PC-3 (cell line): ENCODE data around the gene TBC1D24. TPM values are rescaled to one million over a fixed set of nuclear protein-coding genes. Genes with fewer than 3 reads are reported as not detected.

Experiments used
- ATAC-seq: fragments of 200-7000 bp; cut with Tn5 transposase; 2 replicates; pipeline ENCODE4 v1.9.1; 2020; ENCODE audit warnings: mild to moderate bottlenecking, moderate library complexity
- BruUV-seq: library from RNA; stranded (reverse); fragments of 400-500 nt; replicated peaks from 2 replicates; lab custom pipeline; 2021; lab: Mats Ljungman, UMichigan
- CTCF ChIA-PET: fragments of 300-600 bp; sonication (Branson Sonifier 250); formaldehyde crosslinking; loops from one replicate; lab custom pipeline; 2022; ENCODE audit warnings: antibody characterized with exemption; lab: Charles Lee
- POLR2A ChIA-PET: fragments of 300-600 bp; sonication (Branson Sonifier 250); formaldehyde crosslinking; loops from one replicate; lab custom pipeline; 2022; ENCODE audit warnings: antibody characterized with exemption; ENCODE audit not compliant: unreplicated experiment; lab: Charles Lee
- DNase-seq: peaks from one replicate; pipeline ENCODE4 v3.0.0-alpha.2; 2015
- H2AFZ ChIP-seq: fragments of 300-600 bp; sonication (generic); 2 replicates; pipeline ENCODE4 v1.6.0; 2016; ENCODE audit warnings: antibody characterized with exemption, low read length
- H3F3A ChIP-seq: fragments of 300-600 bp; sonication (generic); one replicate; pipeline ENCODE4 v1.6.0; 2017; ENCODE audit warnings: antibody characterized with exemption, low read length, control low read depth, mild to moderate bottlenecking; ENCODE audit not compliant: unreplicated experiment
- H3K27ac ChIP-seq: fragments of 300-600 bp; sonication (generic); 2 replicates; pipeline ENCODE4 v1.5.1; 2016; ENCODE audit warnings: mild to moderate bottlenecking, low read length
- H3K27me3 ChIP-seq: fragments of 300-600 bp; sonication (generic); 2 replicates; pipeline ENCODE4 v1.6.1; 2016; ENCODE audit warnings: low read length, mixed read lengths
- H3K36me3 ChIP-seq: fragments of 300-600 bp; sonication (generic); 2 replicates; pipeline ENCODE4 v1.6.1; 2016; ENCODE audit warnings: low read depth, mixed run types, low read length, mixed read lengths
- H3K4me1 ChIP-seq: fragments of 300-600 bp; sonication (generic); 2 replicates; pipeline ENCODE4 v1.5.1; 2016; ENCODE audit warnings: low read length; ENCODE audit not compliant: insufficient read depth
- H3K4me2 ChIP-seq: fragments of 300-600 bp; sonication (generic); 2 replicates; pipeline ENCODE4 v1.6.0; 2016; ENCODE audit warnings: low read length
- H3K4me3 ChIP-seq: fragments of 300-600 bp; sonication (generic); 2 replicates; pipeline ENCODE4 v1.5.1; 2016; ENCODE audit warnings: mild to moderate bottlenecking, low read length, mixed read lengths
- H3K79me2 ChIP-seq: fragments of 300-600 bp; sonication (generic); 2 replicates; pipeline ENCODE4 v1.6.1; 2017; ENCODE audit warnings: low read length, mixed read lengths
- H3K9ac ChIP-seq: fragments of 300-600 bp; sonication (generic); 2 replicates; pipeline ENCODE4 v1.6.0; 2016; ENCODE audit warnings: mild to moderate bottlenecking, low read length
- H3K9me2 ChIP-seq: fragments of 300-600 bp; sonication (generic); replicated peaks from 2 replicates; pipeline ENCODE4 v1.6.1; 2016; ENCODE audit warnings: mixed run types, low read length, mixed read lengths
- H3K9me3 ChIP-seq: fragments of 300-600 bp; sonication (generic); 2 replicates; pipeline ENCODE4 v1.6.1; 2016; ENCODE audit warnings: low read length, mixed read lengths
- H4K20me1 ChIP-seq: fragments of 300-600 bp; sonication (generic); 2 replicates; pipeline ENCODE4 v1.6.1; 2016; ENCODE audit warnings: low read length, mixed read lengths
- CTCF ChIP-seq: fragments of 300-600 bp; sonication (generic); conservative IDR thresholded peaks from 2 replicates; pipeline ENCODE4 v1.5.1; 2017; ENCODE audit warnings: antibody characterized with exemption, low read depth, mild to moderate bottlenecking, low read length
- EZH2 ChIP-seq: fragments of 300-600 bp; sonication (generic); IDR thresholded peaks from one replicate; pipeline ENCODE4 v1.6.1; 2017; ENCODE audit warnings: antibody characterized with exemption, mild to moderate bottlenecking, low read length; ENCODE audit not compliant: unreplicated experiment
- EZH2phosphoT487 ChIP-seq: fragments of 300-600 bp; sonication (generic); IDR thresholded peaks from 2 replicates; pipeline ENCODE4 v1.6.1; 2018; ENCODE audit warnings: mild to moderate bottlenecking, antibody characterized with exemption, low read length, borderline replicate concordance
- intact Hi-C: fragments of 100-400 bp; cut with micrococcal nuclease; formaldehyde crosslinking; loops from 2 replicates; pipeline ENCODE4 v1.9.0; 2023
- total RNA-seq: library from RNA; depleted of rRNA; stranded (reverse); fragments of >200 nt; gene quantifications from 2 replicates; pipeline ENCODE4 v1.2.3, GENCODE V29; 2014

TBC1D24 gene
- total RNA-seq, 1 experiment from 2014 or later, result 15.2 TPM

DNA sequence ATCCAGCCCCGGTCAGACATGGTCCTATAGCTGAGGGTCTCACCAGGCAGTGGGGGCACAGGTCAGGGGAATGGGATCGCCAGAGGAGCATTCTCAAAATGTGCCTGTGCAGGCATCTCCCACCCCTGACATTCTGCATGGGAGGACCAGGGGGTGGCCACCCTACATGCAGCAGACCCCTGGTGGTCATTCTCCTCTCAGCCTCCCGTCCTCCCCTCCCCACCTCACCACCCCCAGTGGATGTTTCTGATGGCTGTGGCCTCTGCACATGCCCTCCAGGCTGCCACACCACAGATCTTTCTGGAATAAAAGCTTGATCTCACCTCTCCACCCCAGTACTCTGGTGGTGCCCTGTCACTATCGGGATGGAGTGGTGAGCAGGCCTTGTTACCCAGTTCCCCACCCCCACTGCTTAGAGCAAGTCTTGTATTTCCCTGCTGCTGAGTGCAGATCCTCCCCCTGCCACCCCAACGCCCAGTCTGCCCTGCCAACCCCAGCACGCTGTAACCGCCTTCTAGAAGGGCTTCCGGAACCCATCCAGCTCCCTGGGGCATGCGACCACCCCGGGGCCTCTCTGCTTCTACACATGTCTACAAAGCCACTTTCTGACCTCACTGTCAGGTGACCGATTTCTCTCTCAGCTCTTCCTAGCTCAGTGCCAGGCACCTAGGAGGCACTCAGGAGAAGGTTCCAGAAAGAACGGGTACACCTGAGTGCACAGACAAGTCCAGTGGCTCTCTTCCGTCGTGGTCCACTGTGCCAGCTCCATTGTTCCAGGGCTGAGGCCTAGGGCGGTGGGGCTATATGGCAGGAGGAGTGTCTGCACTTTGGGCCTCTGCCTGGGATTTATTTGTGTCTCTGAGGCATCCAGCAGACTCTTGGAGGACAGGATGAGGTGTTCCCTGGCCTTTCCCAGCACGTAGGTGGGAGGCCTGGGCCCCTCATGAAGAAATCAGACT lies 9.3 kb downstream of the TBC1D24 start:
- no peaks in the 10 kb centered on the region for H3K9me3 ChIP-seq
- H2AFZ ChIP-seq, result no peak overlapping the region
- no peak overlapping the region for H3K9ac ChIP-seq
- H3K27ac ChIP-seq, result no peak overlapping the region
- no peak for TF ChIP-seq EZH2phosphoT487
- TF ChIP-seq EZH2, result no peak
- TF ChIP-seq CTCF, result no peak
- ChIA-PET POLR2A (no interaction called here), CTCF (no interaction called here)
- ATAC-seq (no peak), DNase-seq (no peak)
- BruUV-seq, result no TSS peak
- no peak overlapping the region for H3K4me2 ChIP-seq
- H4K20me1 ChIP-seq, result no peaks in the 10 kb centered on the region
- no peaks in the 10 kb centered on the region for H3K4me1 ChIP-seq
- H3F3A ChIP-seq, result no peaks in the 10 kb centered on the region
- intact Hi-C loops, result no loop called here
- H3K9me2 ChIP-seq, result no peaks in the 10 kb centered on the region
- H3K79me2 ChIP-seq, result no peaks in the 10 kb centered on the region
- H3K27me3 ChIP-seq, result no peaks in the 10 kb centered on the region
- H3K4me3 ChIP-seq, result no peak overlapping the region
- H3K36me3 ChIP-seq, result no peaks in the 10 kb centered on the region

DNA sequence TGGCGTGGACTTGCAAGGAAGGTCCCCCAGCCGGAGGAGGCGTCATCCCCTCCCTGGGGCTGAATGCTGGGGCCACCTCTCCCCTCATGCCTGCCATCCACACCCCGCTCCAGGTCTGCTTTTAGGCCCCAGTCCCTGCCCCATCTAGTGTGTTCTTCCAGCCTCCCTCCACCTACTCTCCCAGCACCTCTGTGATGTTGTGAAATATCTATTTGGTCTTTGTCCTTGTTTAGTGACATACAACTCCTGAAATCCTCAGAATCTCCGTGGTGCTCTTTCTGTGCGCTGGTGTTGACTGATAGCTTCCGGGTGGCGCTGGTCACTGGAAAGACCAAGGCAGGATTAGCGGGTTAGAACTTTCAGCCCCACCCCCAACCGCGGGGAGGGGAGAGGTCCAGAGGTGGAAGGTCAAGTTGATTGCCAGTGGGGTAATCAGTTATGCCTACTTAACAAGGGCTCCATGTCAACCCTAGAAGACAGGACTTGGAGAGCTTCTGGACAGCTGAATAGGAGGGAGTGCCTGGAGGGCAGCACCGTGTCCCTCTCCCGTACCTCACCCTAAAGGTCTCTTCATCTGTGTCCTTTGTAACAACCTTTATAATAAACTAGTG lies 10.1 kb downstream of the TBC1D24 start:
- H3K27me3 ChIP-seq, result no peaks in the 10 kb centered on the region
- CTCF ChIA-PET, result no interaction called here
- no peak overlapping the region for H3K9ac ChIP-seq
- TF ChIP-seq CTCF (no peak), EZH2phosphoT487 (no peak)
- H3K27ac ChIP-seq, result no peak overlapping the region
- no TSS peak for BruUV-seq
- no peak overlapping the region for H3K4me3 ChIP-seq
- POLR2A ChIA-PET, result no interaction called here
- no peaks in the 10 kb centered on the region for H3K9me2 ChIP-seq
- no peaks in the 10 kb centered on the region for H3K36me3 ChIP-seq
- H3F3A ChIP-seq, result no peaks in the 10 kb centered on the region
- H3K9me3 ChIP-seq, result no peaks in the 10 kb centered on the region
- H3K4me1 ChIP-seq, result no peaks in the 10 kb centered on the region
- H3K79me2 ChIP-seq, result no peaks in the 10 kb centered on the region
- intact Hi-C loops, result no loop called here
- no peak for DNase-seq
- H3K4me2 ChIP-seq, result no peak overlapping the region
- no peak for ATAC-seq
- no peak overlapping the region for H2AFZ ChIP-seq
- H4K20me1 ChIP-seq, result no peaks in the 10 kb centered on the region
